HEK293 (cell line): Measurements from ENCODE around the gene APBB2.

Source experiments
- CTCF ChIA-PET: fragments of 350-600 bp; formaldehyde crosslinking; extraction: SDS; loops from one replicate; lab custom pipeline; 2021; ENCODE audit warnings: antibody characterized with exemption; lab: Yijun Ruan, JAX
- POLR2A ChIA-PET: fragments of 300-600 bp; formaldehyde crosslinking; extraction: SDS; loops from one replicate; lab custom pipeline; 2020; ENCODE audit warnings: antibody characterized with exemption, inconsistent platforms; lab: Yijun Ruan, JAX
- H3K27ac ChIP-seq: fragments of 200-500 bp; sonication (Bioruptor generic); 2 replicates; pipeline ENCODE4 v1.5.1; 2014; ENCODE audit warnings: low read depth, low read length, control low read depth, inconsistent platforms; ENCODE audit errors: extremely low read depth
- H3K36me3 ChIP-seq, 2 experiments: fragments of 200-500 bp in 1 of 2; sonication (Bioruptor generic) in 1 of 2; 1 replicate in 1 of 2; 2 replicates in 1 of 2; pipeline ENCODE4 v1.5.1; 2014 to 2017; ENCODE audit warnings: inconsistent platforms in 2 of 2, low read length in 2 of 2; ENCODE audit not compliant: control insufficient read depth in 2 of 2, insufficient read depth in 1 of 2
- H3K4me1 ChIP-seq: fragments of 200-500 bp; sonication (Bioruptor generic); 2 replicates; pipeline ENCODE4 v1.5.1; 2014; ENCODE audit warnings: mild to moderate bottlenecking, low read length, inconsistent platforms; ENCODE audit not compliant: control insufficient read depth, insufficient read depth
- H3K4me3 ChIP-seq: 2 replicates; pipeline ENCODE4 v1.5.1; 2011; ENCODE audit warnings: low read depth, mild to moderate bottlenecking, control low read depth, low read length, moderate library complexity
- H3K9me3 ChIP-seq: fragments of 200-500 bp; sonication (Bioruptor generic); 2 replicates; pipeline ENCODE4 v1.5.1; 2014; ENCODE audit warnings: low read depth, low read length, inconsistent platforms; ENCODE audit not compliant: control insufficient read depth, insufficient read depth
- EGR2 ChIP-seq: fragments of 450-650 bp; formaldehyde crosslinking; IDR thresholded peaks from 2 replicates; pipeline ENCODE4 v1.5.1; 2016; ENCODE audit warnings: low read depth, missing biosample characterization, missing genetic modification characterization
- FEZF1 ChIP-seq: fragments of 450-650 bp; formaldehyde crosslinking; IDR thresholded peaks from 2 replicates; pipeline ENCODE4 v1.5.1; 2016; ENCODE audit warnings: missing biosample characterization, missing genetic modification characterization
- GLIS2 ChIP-seq: fragments of 450-650 bp; formaldehyde crosslinking; IDR thresholded peaks from 2 replicates; pipeline ENCODE4 v1.5.1; 2016; ENCODE audit warnings: missing biosample characterization, missing genetic modification characterization
- KLF8 ChIP-seq: fragments of 450-650 bp; formaldehyde crosslinking; IDR thresholded peaks from 2 replicates; pipeline ENCODE4 v1.5.1; 2016; ENCODE audit warnings: missing biosample characterization, missing genetic modification characterization
- REPIN1 ChIP-seq: fragments of 450-650 bp; formaldehyde crosslinking; IDR thresholded peaks from 2 replicates; pipeline ENCODE4 v1.5.1; 2017; ENCODE audit warnings: missing biosample characterization, missing genetic modification characterization, low read depth
- ZBTB8A ChIP-seq: fragments of 450-650 bp; formaldehyde crosslinking; IDR thresholded peaks from 2 replicates; pipeline ENCODE4 v1.5.1; 2016; ENCODE audit warnings: missing biosample characterization, missing genetic modification characterization
- ZNF16 ChIP-seq: fragments of 450-650 bp; formaldehyde crosslinking; IDR thresholded peaks from 2 replicates; pipeline ENCODE4 v1.5.1; 2016; ENCODE audit warnings: low read depth, missing biosample characterization, missing genetic modification characterization
- ZNF184 ChIP-seq: fragments of 450-650 bp; IDR thresholded peaks from 2 replicates; pipeline ENCODE4 v1.5.1; 2018; ENCODE audit warnings: missing biosample characterization, mild to moderate bottlenecking, missing genetic modification characterization
- ZNF266 ChIP-seq: fragments of 450-650 bp; formaldehyde crosslinking; IDR thresholded peaks from 2 replicates; pipeline ENCODE4 v1.5.1; 2016; ENCODE audit warnings: missing biosample characterization, missing genetic modification characterization, low read depth
- ZNF335 ChIP-seq: fragments of 450-650 bp; formaldehyde crosslinking; conservative IDR thresholded peaks from 2 replicates; pipeline ENCODE4 v1.5.1; 2016; ENCODE audit warnings: missing biosample characterization, missing genetic modification characterization
- ZNF610 ChIP-seq: fragments of 450-650 bp; formaldehyde crosslinking; IDR thresholded peaks from 2 replicates; pipeline ENCODE4 v1.5.1; 2016; ENCODE audit warnings: missing biosample characterization, missing genetic modification characterization, borderline replicate concordance
- ZNF629 ChIP-seq: fragments of 450-650 bp; formaldehyde crosslinking; IDR thresholded peaks from 2 replicates; pipeline ENCODE4 v1.5.1; 2017; ENCODE audit warnings: missing biosample characterization, missing genetic modification characterization
- ZNF76 ChIP-seq: fragments of 450-650 bp; formaldehyde crosslinking; IDR thresholded peaks from 2 replicates; pipeline ENCODE4; 2016; ENCODE audit warnings: low read depth, missing biosample characterization, missing genetic modification characterization, borderline replicate concordance
- ZNF792 ChIP-seq: fragments of 450-650 bp; formaldehyde crosslinking; IDR thresholded peaks from 2 replicates; pipeline ENCODE4 v1.5.1; 2016; ENCODE audit warnings: missing biosample characterization, missing genetic modification characterization
- ZNF830 ChIP-seq: fragments of 450-650 bp; IDR thresholded peaks from 2 replicates; pipeline ENCODE4 v1.5.0; 2018; ENCODE audit warnings: missing biosample characterization, missing genetic modification characterization, low read depth, mild to moderate bottlenecking, moderate library complexity
- TF ChIP-seq, protein P1 (sequence below): fragments of 450-650 bp; formaldehyde crosslinking; IDR thresholded peaks from 2 replicates; pipeline ENCODE4 v1.5.1; 2017; ENCODE audit warnings: missing biosample characterization, missing genetic modification characterization
- TF ChIP-seq, protein P2 (sequence below): fragments of 450-650 bp; formaldehyde crosslinking; IDR thresholded peaks from 2 replicates; pipeline ENCODE4 v1.5.1; 2017; ENCODE audit warnings: missing biosample characterization, missing genetic modification characterization
- TF ChIP-seq, protein P3 (sequence below): fragments of 450-650 bp; formaldehyde crosslinking; IDR thresholded peaks from 2 replicates; pipeline ENCODE4 v1.5.1; 2016; ENCODE audit warnings: missing biosample characterization, missing genetic modification characterization
- TF ChIP-seq, protein P4 (sequence below): fragments of 450-650 bp; formaldehyde crosslinking; IDR thresholded peaks from 2 replicates; pipeline ENCODE4 v1.5.1; 2016; ENCODE audit warnings: missing biosample characterization, missing genetic modification characterization

The APBB2 gene

DNA sequence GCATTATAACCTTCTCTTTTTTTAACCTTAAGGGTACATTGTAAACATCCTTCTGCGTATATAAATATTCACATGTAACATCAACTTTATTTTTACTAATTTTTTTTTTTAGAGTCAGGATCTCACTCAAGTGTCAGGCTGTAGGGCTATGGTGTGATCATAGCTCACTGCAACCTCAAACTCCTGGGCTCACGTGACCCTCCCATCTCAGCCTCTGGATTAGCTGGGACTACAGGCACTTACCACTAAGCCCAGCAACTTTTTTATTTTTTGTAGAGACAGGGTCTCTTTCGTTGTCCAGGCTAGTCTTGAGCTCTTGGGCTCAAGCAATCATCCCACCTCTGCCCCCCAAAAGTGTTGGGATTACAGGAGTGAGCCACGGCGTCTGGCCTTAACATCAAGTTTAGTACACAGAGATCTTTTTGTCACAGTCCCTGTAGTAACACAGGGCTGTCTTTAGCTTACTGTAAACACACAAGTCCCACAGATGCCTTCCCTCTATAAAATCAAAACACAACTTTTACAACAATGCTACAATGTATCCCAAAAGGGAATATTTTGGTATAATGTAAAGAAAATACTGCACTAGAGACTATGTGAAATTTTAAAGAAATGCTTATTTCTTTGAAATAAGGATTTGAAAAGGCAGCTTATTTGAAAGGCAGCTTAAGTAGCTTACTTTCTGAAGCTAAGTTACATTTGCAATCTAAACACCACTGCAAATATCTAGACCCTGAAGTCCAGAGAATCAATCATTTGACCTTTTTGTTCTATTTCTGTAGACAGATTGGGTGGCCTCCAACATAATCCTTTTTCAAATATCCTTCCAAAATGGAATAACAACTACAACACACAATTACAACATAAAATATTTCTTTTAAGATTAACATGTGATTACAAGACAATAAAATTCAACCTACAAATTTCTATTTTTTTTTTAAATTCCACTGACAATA, 116.0 kb downstream of the APBB2 start:
- POLR2A ChIA-PET: no interaction called here
- H3K27ac ChIP-seq: no peak overlapping the region
- TF ChIP-seq, protein P1, sequence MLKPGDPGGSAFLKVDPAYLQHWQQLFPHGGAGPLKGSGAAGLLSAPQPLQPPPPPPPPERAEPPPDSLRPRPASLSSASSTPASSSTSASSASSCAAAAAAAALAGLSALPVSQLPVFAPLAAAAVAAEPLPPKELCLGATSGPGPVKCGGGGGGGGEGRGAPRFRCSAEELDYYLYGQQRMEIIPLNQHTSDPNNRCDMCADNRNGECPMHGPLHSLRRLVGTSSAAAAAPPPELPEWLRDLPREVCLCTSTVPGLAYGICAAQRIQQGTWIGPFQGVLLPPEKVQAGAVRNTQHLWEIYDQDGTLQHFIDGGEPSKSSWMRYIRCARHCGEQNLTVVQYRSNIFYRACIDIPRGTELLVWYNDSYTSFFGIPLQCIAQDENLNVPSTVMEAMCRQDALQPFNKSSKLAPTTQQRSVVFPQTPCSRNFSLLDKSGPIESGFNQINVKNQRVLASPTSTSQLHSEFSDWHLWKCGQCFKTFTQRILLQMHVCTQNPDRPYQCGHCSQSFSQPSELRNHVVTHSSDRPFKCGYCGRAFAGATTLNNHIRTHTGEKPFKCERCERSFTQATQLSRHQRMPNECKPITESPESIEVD (tag by site-specific recombination): peak; percentile 34; the same call in 1 of the 2 replicates
- TF ChIP-seq ZBTB8A (tag by site-specific recombination) (no peak), ZNF335 (tag by site-specific recombination) (0 out of 2 replicates have a peak, but pooled peaks have one; percentile 7)
- TF ChIP-seq, all 188 proteins: peak for 2
- H3K4me3 ChIP-seq: no peak overlapping the region
- CTCF ChIA-PET: interaction anchor here (0.6 kb wide), 1 partner anchor 114 kb away, joined by 3 read pairs; no protein-coding TSS in a partner anchor
- no peaks in the 10 kb centered on the region for H3K9me3 ChIP-seq
- no peaks in the 10 kb centered on the region for H3K36me3 ChIP-seq
- H3K4me1 ChIP-seq: peaks cover 9% of the 10 kb centered on the region

DNA sequence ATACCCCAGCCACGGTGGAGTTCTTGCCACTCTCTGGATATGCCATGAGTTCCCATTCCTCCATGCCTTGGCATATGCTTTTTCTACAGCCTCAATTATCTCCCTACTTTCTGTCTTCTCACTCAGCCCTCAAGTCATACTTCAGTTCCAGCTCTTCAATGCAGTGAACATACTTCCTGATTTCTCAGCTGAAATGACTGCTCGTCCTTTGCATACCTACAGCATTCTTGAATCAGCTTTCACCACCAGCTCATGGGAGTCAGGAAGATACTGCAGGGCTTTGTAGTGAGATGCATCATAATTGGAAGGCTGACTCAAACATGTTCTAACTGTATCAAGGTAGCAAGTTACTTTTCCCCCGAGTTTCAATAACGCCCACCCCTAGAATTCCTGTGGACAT, 118.4 kb downstream of the APBB2 start:
- no peak overlapping the region for H3K4me3 ChIP-seq
- ChIA-PET POLR2A (no interaction called here), CTCF (no interaction called here)

DNA sequence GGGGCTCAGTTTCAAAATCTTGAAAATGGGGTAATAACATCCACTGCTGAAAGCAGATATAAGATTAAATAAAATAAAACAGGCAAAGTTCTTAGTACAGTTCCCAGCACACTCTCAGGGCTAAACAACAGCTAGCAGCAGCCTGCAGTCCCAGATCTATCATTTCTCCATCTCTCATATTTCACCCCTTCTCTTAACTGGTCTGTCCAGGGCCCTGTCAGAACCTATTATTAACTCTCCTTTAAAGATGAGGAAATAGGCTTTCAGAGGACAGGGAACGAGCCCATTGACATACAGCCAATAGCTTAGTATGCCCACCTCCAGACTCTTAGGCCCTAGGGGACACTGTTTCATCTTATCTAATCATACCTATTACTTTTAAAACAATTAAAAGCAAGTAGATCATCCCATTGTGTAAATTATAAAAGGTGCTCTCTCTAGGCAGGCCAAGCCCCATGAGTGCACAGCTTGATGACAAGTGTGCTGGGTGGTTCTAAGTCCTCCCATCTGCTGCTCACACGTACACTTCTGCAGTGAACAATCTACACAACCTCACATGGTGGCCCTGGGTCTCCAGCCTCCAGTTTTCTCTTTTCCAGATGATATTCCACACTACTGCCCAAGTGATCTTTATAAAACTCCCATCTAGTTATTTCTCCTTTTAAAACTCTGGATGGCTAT, 119.0 kb downstream of the APBB2 start:
- Histone ChIP-seq H3K9me3 (no peaks in the 10 kb centered on the region), H3K27ac (no peak overlapping the region), H3K36me3 (no peaks in the 10 kb centered on the region), H3K4me1 (peaks cover 3% of the 10 kb centered on the region; the same call in 1 of the 2 replicates), H3K4me3 (no peak overlapping the region)
- TF ChIP-seq, protein P2, sequence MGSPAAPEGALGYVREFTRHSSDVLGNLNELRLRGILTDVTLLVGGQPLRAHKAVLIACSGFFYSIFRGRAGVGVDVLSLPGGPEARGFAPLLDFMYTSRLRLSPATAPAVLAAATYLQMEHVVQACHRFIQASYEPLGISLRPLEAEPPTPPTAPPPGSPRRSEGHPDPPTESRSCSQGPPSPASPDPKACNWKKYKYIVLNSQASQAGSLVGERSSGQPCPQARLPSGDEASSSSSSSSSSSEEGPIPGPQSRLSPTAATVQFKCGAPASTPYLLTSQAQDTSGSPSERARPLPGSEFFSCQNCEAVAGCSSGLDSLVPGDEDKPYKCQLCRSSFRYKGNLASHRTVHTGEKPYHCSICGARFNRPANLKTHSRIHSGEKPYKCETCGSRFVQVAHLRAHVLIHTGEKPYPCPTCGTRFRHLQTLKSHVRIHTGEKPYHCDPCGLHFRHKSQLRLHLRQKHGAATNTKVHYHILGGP (tag by site-specific recombination): no peak
- TF ChIP-seq ZNF16 (tag by site-specific recombination) (no peak), KLF8 (tag by site-specific recombination) (no peak), ZNF830 (tag by site-specific recombination) (no peak), ZNF76 (no peak), ZNF335 (tag by site-specific recombination) (no peak), ZNF266 (tag by site-specific recombination) (no peak), ZNF792 (tag by site-specific recombination) (no peak), REPIN1 (tag by site-specific recombination) (no peak), ZNF184 (tag by site-specific recombination) (no peak), FEZF1 (tag by site-specific recombination) (no peak)
- TF ChIP-seq, protein P3, sequence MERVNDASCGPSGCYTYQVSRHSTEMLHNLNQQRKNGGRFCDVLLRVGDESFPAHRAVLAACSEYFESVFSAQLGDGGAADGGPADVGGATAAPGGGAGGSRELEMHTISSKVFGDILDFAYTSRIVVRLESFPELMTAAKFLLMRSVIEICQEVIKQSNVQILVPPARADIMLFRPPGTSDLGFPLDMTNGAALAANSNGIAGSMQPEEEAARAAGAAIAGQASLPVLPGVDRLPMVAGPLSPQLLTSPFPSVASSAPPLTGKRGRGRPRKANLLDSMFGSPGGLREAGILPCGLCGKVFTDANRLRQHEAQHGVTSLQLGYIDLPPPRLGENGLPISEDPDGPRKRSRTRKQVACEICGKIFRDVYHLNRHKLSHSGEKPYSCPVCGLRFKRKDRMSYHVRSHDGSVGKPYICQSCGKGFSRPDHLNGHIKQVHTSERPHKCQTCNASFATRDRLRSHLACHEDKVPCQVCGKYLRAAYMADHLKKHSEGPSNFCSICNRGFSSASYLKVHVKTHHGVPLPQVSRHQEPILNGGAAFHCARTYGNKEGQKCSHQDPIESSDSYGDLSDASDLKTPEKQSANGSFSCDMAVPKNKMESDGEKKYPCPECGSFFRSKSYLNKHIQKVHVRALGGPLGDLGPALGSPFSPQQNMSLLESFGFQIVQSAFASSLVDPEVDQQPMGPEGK (tag by site-specific recombination): no peak
- TF ChIP-seq, protein P4, sequence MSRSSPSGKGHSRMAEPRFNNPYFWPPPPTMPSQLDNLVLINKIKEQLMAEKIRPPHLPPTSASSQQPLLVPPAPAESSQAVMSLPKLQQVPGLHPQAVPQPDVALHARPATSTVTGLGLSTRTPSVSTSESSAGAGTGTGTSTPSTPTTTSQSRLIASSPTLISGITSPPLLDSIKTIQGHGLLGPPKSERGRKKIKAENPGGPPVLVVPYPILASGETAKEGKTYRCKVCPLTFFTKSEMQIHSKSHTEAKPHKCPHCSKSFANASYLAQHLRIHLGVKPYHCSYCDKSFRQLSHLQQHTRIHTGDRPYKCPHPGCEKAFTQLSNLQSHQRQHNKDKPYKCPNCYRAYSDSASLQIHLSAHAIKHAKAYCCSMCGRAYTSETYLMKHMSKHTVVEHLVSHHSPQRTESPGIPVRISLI: no peak
- ChIA-PET POLR2A (no interaction called here), CTCF (no interaction called here)

More for the DNA sequence above, 118.4 kb downstream of the APBB2 start:
- TF ChIP-seq ZNF610 (tag by site-specific recombination) (no peak), EGR2 (tag by site-specific recombination) (no peak), ZNF629 (tag by site-specific recombination) (no peak), GLIS2 (tag by site-specific recombination) (no peak)
- Histone ChIP-seq H3K9me3 (no peaks in the 10 kb centered on the region), H3K4me1 (peaks cover 3% of the 10 kb centered on the region; the same call in 1 of the 2 replicates), H3K27ac (no peak overlapping the region), H3K36me3 (no peaks in the 10 kb centered on the region)
